ENCODE measurements around the gene CHMP4A.

The CHMP4A gene

GRCh38 chr14:24177041-24177825 is 36.1 kb downstream of the CHMP4A start:
- no peak for DNase-seq

GRCh38 chr14:24176599-24176998 is 36.7 kb downstream of the CHMP4A start:
- no peak for DNase-seq

- DNase-seq, result no peak
These were observed 40.4 kb downstream of the CHMP4A start for GRCh38 chr14:24172871-24173281.

GRCh38 chr14:24172261-24172860 is 40.9 kb downstream of the CHMP4A start:
- no peak for DNase-seq

GRCh38 chr14:24171422-24172260 is 41.6 kb downstream of the CHMP4A start, which contains the start of gene REC8:
Gene REC8 (plus strand): TSS chr14:24172080. CDS start chr14:24172553, 473 bp downstream.
- peak; percentile 67 to 86 for DNase-seq

- no peak for DNase-seq
These were observed 45.7 kb downstream of the CHMP4A start for GRCh38 chr14:24167469-24168114.

- no peak for DNase-seq
These were observed 47.5 kb downstream of the CHMP4A start for GRCh38 chr14:24165785-24166184.

GRCh38 chr14:24164518-24164991 is 48.7 kb downstream of the CHMP4A start:
- DNase-seq, result no peak

- DNase-seq, result no peak
These were observed 51.2 kb downstream of the CHMP4A start for GRCh38 chr14:24162093-24162492.

GRCh38 chr14:24160850-24161804 is 52.2 kb downstream of the CHMP4A start, which contains the start of gene IRF9:
Gene IRF9 (plus strand): TSS chr14:24161265. CDS start chr14:24162145, 880 bp downstream.
- DNase-seq, result peak; percentile 95 to 98

- DNase-seq, result no peak
These were observed 52.8 kb downstream of the CHMP4A start for GRCh38 chr14:24160499-24160849.

- DNase-seq, result no peak
These were observed 53.4 kb downstream of the CHMP4A start for GRCh38 chr14:24159777-24160498.

Measured in CD4-positive, alpha-beta T cell treated with Interleukin-1 beta for 1 hour (primary cell).